Activated CD4-positive, alpha-beta T cell treated with anti-CD3 and anti-CD28 coated beads, Interleukin-2, amount 50 U/mL, for 1 hour (primary cell): ENCODE measurements around the gene WDPCP.
"Not testable (repeated sequence)": the region's sequence is repeated elsewhere in the genome, so short reads cannot be mapped to it uniquely, and the experiment has no call there.

ENCODE experiments used
- DNase-seq: peaks from one replicate; pipeline ENCODE4 v3.0.0-alpha.2; 2020

The WDPCP gene

GRCh38 chr2:63588385-63589147 lies at the start of gene WDPCP, which contains the start of gene MDH1:
TSS of gene WDPCP (minus strand) at chr2:63588477. CDS start at chr2:63588271, 206 bp downstream.
TSS of gene MDH1 (plus strand) at chr2:63588963. CDS start at chr2:63589044, 81 bp downstream.
- DNase-seq: peak; percentile 90

GRCh38 chr2:63632382-63632781 lies 44.1 kb upstream of the WDPCP start:
- DNase-seq: no peak

- DNase-seq: no peak
These were observed 43.2 kb upstream of the WDPCP start for GRCh38 chr2:63631501-63631900.

- no peak for DNase-seq
These were observed 40.2 kb upstream of the WDPCP start for GRCh38 chr2:63628403-63628942.

GRCh38 chr2:63627866-63628265 lies 39.6 kb upstream of the WDPCP start:
- no peak for DNase-seq

GRCh38 chr2:63623763-63624162 lies 35.5 kb upstream of the WDPCP start:
- DNase-seq: not testable (repeated sequence)

GRCh38 chr2:63622751-63623150 lies 34.5 kb upstream of the WDPCP start:
- no peak for DNase-seq

GRCh38 chr2:63619328-63619727 lies 31.1 kb upstream of the WDPCP start:
- DNase-seq: no peak

GRCh38 chr2:63617366-63617765 lies 29.1 kb upstream of the WDPCP start:
- DNase-seq: no peak

GRCh38 chr2:63614983-63615945 lies 27.0 kb upstream of the WDPCP start:
- no peak for DNase-seq

GRCh38 chr2:63614448-63614968 lies 26.2 kb upstream of the WDPCP start:
- no peak for DNase-seq

- DNase-seq: no peak
These were observed 25.2 kb upstream of the WDPCP start for GRCh38 chr2:63613391-63613901.

GRCh38 chr2:63610525-63610924 lies 22.2 kb upstream of the WDPCP start:
- no peak for DNase-seq

- DNase-seq: not testable (repeated sequence)
These were observed 20.6 kb upstream of the WDPCP start for GRCh38 chr2:63608865-63609264.

GRCh38 chr2:63604666-63605065 lies 16.4 kb upstream of the WDPCP start:
- no peak for DNase-seq

- DNase-seq: no peak
These were observed 12.7 kb upstream of the WDPCP start for GRCh38 chr2:63600881-63601460.

GRCh38 chr2:63598981-63599380 lies 10.7 kb upstream of the WDPCP start:
- no peak for DNase-seq

GRCh38 chr2:63596401-63596883 lies 8.2 kb upstream of the WDPCP start:
- no peak for DNase-seq

- DNase-seq: no peak
These were observed 6.4 kb upstream of the WDPCP start for GRCh38 chr2:63594660-63595059.

- no peak for DNase-seq
These were observed 3.4 kb upstream of the WDPCP start for GRCh38 chr2:63591566-63592175.

- no peak for DNase-seq
These were observed 2.5 kb upstream of the WDPCP start for GRCh38 chr2:63590626-63591408.
